Measurements from ENCODE around the gene ZNF396. TPM values are rescaled to one million over a fixed set of nuclear protein-coding genes. Genes with fewer than 3 reads are reported as not detected.

ZNF396 gene
- polyA plus RNA-seq (2012; ENCODE audit: insufficient read depth, insufficient read length, low read depth) = 0.79 TPM

DNA sequence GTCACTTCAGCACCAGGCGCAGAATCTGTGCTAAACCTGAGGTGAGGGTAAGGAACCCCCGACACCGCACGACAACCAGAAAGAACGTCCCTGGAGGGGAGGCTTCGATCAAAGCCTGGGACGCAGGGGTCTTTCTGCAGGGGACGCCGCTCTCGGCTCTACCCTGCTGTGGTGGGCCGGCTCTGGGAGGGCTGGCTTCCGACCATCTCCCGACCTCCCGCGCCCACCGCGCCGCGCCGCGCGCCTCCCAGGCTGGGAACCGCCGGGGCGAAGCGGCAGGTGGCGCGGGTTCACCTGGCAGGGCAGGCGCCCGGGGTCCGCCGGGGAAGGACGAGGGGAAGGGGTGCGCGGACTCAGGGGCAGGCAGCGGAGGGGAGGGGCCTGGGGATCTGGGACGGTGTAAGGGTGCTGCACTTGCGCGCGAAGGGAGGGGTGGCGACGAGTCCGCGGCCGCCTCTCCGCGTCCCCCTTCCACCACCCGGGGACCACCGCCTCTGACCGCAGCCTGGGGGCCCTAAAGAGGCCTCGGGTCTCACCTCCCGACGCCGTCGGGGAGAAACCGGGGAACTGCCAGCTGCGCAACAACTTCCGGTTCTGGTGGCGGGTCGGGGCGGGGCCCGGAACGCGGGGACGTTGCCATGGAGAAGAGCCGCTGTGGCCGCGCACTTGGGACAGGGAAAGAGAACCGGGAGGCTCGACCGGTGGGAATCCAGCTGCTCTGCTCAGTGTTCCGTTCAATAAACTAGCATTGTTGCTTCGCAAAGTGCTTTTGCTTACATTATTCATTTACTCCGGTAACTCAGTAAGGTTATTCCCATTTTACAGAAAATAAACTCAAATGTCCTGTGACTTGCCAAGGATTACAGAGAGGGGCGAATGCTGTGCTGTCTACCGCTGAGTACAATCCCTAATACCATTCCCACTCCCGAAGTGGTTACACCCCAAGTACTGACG lies at the start of gene ZNF396:
TSS of gene ZNF396 (minus strand) at position 596 of the 954 bp plus-strand sequence. CDS start 3,045 bp downstream, outside the sequence.
- peak; percentile 55 for DNase-seq
- Histone ChIP-seq H3K9me3 (no peaks in the 10 kb centered on the region), H3K27me3 (no peaks in the 10 kb centered on the region), H3K4me3 (ENCODE audit: low read depth, low read length) (peak within 1 kb of the TSS; percentile 56), H3K4me1 (no peaks in the 10 kb centered on the region), H3K36me3 (no peaks in the 10 kb centered on the region)
- TF ChIP-seq CTCF (IDR thresholded peaks at IDR 0.05; ENCODE audit: low read depth, low read length) = no peak

- Histone ChIP-seq H3K36me3 (no peaks in the 10 kb centered on the region), H3K27me3 (no peaks in the 10 kb centered on the region), H3K9me3 (no peaks in the 10 kb centered on the region), H3K4me3 (ENCODE audit: low read depth, low read length) (no peak overlapping the region), H3K4me1 (no peaks in the 10 kb centered on the region)
- DNase-seq = no peak
- no peak for TF ChIP-seq CTCF (IDR thresholded peaks at IDR 0.05; ENCODE audit: low read depth, low read length)
Measured at GRCh38 chr18:35426786-35427185, 49.6 kb upstream of the ZNF396 start.

- Histone ChIP-seq H3K36me3 (no peaks in the 10 kb centered on the region), H3K9me3 (no peaks in the 10 kb centered on the region), H3K4me3 (ENCODE audit: low read depth, low read length) (no peak overlapping the region), H3K27me3 (no peaks in the 10 kb centered on the region), H3K4me1 (no peaks in the 10 kb centered on the region)
- no peak for DNase-seq
- no peak for TF ChIP-seq CTCF (IDR thresholded peaks at IDR 0.05; ENCODE audit: low read depth, low read length)
Measured at GRCh38 chr18:35424356-35424755, 47.2 kb upstream of the ZNF396 start.

- no peaks in the 10 kb centered on the region for H3K9me3 ChIP-seq
- H3K4me3 ChIP-seq (ENCODE audit: low read depth, low read length) = no peak overlapping the region
- no peaks in the 10 kb centered on the region for H3K27me3 ChIP-seq
- no peaks in the 10 kb centered on the region for H3K36me3 ChIP-seq
- TF ChIP-seq CTCF (IDR thresholded peaks at IDR 0.05; ENCODE audit: low read depth, low read length) = no peak
- H3K4me1 ChIP-seq = no peaks in the 10 kb centered on the region
- DNase-seq = no peak
Measured at GRCh38 chr18:35422237-35422636, 45.1 kb upstream of the ZNF396 start.

GRCh38 chr18:35418610-35419009 lies 41.5 kb upstream of the ZNF396 start:
- DNase-seq = no peak
- TF ChIP-seq CTCF (IDR thresholded peaks at IDR 0.05; ENCODE audit: low read depth, low read length) = no peak
- Histone ChIP-seq H3K36me3 (no peaks in the 10 kb centered on the region), H3K9me3 (no peaks in the 10 kb centered on the region), H3K27me3 (no peaks in the 10 kb centered on the region), H3K4me1 (no peaks in the 10 kb centered on the region), H3K4me3 (ENCODE audit: low read depth, low read length) (no peak overlapping the region)

DNA sequence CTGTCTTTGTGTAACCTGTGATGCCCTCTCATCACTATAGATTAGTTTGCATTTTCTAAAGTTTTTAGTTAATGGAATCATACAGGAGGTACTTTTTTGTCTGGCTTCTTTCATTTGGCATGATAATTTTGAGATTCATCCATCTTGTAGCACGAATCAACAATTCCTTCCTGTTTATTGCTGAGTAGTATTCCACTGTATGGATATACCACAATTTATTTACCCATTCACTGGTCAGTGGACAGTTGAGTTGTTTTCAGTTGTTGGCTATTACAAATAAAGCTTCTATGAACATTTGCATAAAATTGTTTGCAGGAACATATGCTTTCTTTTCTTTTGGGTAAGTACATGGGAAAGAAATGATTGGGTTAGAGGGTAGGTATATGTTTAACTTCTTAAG lies 40.1 kb upstream of the ZNF396 start:
- H3K36me3 ChIP-seq = no peaks in the 10 kb centered on the region
- no peaks in the 10 kb centered on the region for H3K9me3 ChIP-seq
- H3K4me3 ChIP-seq (ENCODE audit: low read depth, low read length) = no peak overlapping the region
- no peaks in the 10 kb centered on the region for H3K4me1 ChIP-seq
- TF ChIP-seq CTCF (IDR thresholded peaks at IDR 0.05; ENCODE audit: low read depth, low read length) = no peak
- no peak for DNase-seq
- H3K27me3 ChIP-seq = no peaks in the 10 kb centered on the region

Data from BE2C (cell line).